Mammary microvascular endothelial cell (primary cell): ENCODE data around the gene OR2L8. TPM values are rescaled to one million over a fixed set of nuclear protein-coding genes. Genes with fewer than 3 reads are reported as not detected.

Experiments
- total RNA-seq: library from RNA; depleted of rRNA; stranded (reverse); fragments of >200 nt; gene quantifications from 2 replicates; pipeline ENCODE4 v1.2.3, GENCODE V29; 2015

Gene OR2L8, protein sequence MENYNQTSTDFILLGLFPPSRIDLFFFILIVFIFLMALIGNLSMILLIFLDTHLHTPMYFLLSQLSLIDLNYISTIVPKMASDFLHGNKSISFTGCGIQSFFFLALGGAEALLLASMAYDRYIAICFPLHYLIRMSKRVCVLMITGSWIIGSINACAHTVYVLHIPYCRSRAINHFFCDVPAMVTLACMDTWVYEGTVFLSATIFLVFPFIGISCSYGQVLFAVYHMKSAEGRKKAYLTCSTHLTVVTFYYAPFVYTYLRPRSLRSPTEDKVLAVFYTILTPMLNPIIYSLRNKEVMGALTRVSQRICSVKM
- total RNA-seq = not detected in 2 replicates

DNA sequence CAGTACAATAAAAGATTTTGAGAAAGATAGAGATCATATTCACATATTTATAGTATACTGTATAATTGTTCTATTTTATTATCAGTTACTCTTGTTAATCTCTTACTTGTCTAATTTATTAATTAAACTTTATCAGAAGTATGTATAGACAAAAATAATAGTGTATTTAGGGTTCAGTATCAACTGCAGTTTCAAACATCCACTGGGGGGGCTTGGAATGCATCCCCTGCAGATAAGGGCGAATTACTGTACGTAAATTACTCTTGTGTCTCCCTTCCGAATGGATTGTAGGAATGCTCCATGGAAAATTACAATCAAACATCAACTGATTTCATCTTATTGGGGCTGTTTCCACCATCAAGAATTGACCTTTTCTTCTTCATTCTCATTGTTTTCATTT lies at the start of gene OR2L8:
Gene OR2L8 (plus strand): TSS at position 301 of the 400 bp plus-strand sequence. CDS start 0 bp downstream, at position 301.

DNA sequence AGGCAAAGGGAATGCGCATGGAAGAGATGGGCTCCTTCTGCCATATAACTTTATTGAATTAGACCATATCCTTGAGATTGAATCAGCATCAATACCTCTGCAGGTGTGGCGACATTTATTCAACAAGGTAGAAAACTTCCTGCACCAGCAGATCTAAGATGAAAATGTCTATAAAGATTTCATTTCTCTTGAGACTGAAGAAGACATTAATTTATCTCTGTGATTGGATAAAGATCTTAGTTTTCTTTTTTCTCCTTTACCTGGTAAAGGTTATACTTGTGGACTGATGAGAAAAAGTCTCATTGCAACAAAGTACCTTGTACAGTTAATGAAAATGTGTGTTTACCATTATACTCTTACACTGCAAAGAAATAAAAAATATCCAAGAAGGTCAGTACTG lies 28.7 kb upstream of the OR2L8 start, which contains the start of gene OR2T8:
Gene OR2T8 (plus strand): TSS at position 301 of the 400 bp plus-strand sequence. CDS start 766 bp downstream, outside the sequence.

DNA sequence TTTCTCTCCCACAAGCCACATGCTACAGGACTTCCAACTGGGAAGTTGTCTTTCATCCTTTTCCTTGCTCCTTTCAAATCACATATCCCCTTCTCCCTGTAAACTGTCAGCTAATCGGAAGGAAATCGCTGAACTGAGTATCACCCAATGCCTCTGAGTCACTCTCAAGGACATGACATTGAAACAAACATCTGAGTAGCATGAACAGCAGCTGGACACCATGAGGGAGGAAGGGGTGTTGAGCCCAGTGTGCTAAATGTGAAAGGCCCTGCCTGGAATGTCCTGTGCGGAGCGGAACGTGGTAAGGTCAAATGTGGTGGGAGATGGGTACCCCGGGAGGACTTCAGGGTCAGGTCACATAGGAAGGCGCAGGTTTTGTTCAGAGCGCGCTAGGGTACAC lies 23.8 kb upstream of the OR2L8 start, which contains the start of gene OR2AJ1:
Gene OR2AJ1 (plus strand): TSS at position 22 of the 400 bp plus-strand sequence. CDS start 8,880 bp downstream, outside the sequence.

DNA sequence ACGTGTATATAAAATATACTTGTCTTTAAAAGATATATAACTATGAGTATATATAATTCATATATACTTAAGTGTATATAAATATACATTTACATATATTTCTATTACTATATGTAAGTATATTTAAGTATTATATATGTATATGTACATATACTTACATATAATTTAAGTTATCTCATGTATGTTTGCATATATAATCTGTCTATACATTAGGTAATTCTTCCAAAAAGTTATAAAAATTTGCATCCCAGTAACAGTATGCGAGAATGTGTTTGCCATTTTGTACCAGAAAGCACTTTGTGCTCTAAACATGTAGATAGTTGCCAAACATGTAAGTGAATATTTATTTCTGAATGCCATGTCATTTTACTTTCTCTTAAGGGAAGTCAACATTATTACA lies 16.3 kb downstream of the OR2L8 start, which contains the start of gene OR2AK2:
Gene OR2AK2 (plus strand): TSS at position 301 of the 400 bp plus-strand sequence. CDS start 144 bp downstream, outside the sequence.

Other genes with a start within 250 kb of the OR2L8 start
- not detected in 2 replicates for gene OR6F1, start 232.2 kb upstream of the OR2L8 start, total RNA-seq
- gene OR14K1, start 210.2 kb upstream of the OR2L8 start, total RNA-seq = not detected in 2 replicates
- not detected in 2 replicates for gene OR14A2, start 200.7 kb upstream of the OR2L8 start, total RNA-seq
- not detected in 2 replicates for gene OR1C1, start 188.3 kb upstream of the OR2L8 start, total RNA-seq
- not detected in 2 replicates for gene OR14A16, start 124.7 kb upstream of the OR2L8 start, total RNA-seq
- not detected in 2 replicates for gene OR11L1, start 107.0 kb upstream of the OR2L8 start, total RNA-seq
- 0.33 and 0.34 TPM in 2 replicates for gene TRIM58, start 91.7 kb upstream of the OR2L8 start, total RNA-seq
- gene OR2W3, start 53.3 kb upstream of the OR2L8 start, total RNA-seq = not detected in 2 replicates
- not detected in 2 replicates for gene OR2T8, start 28.6 kb upstream of the OR2L8 start, total RNA-seq
- not detected in 2 replicates for gene OR2AJ1, start 24.0 kb upstream of the OR2L8 start, total RNA-seq
- not detected in 2 replicates for gene OR2AK2, start 16.4 kb downstream of the OR2L8 start, total RNA-seq
- gene OR2L5, start 64.8 kb downstream of the OR2L8 start, total RNA-seq = not detected in 2 replicates
- gene OR2L2, start 81.2 kb downstream of the OR2L8 start, total RNA-seq = not detected in 2 replicates
- gene OR2L3, start 98.0 kb downstream of the OR2L8 start, total RNA-seq = not detected in 2 replicates
- gene OR2L13, start 146.3 kb downstream of the OR2L8 start, total RNA-seq = not detected in 2 replicates
- gene OR2M5, start 196.3 kb downstream of the OR2L8 start, total RNA-seq = not detected in 2 replicates
- not detected in 2 replicates for gene OR2M2, start 226.0 kb downstream of the OR2L8 start, total RNA-seq
- not detected in 2 replicates for gene OR2M3, start 248.4 kb downstream of the OR2L8 start, total RNA-seq